Activated naive CD8-positive, alpha-beta T cell (primary cell): Measurements from ENCODE around the gene ZSWIM7.

Source experiments
- H3K27ac Mint-ChIP-seq: one replicate; pipeline ENCODE4 v1.8.0; 2021; ENCODE audit warnings: mixed read lengths
- H3K27me3 Mint-ChIP-seq: one replicate; pipeline ENCODE4 v1.8.0; 2021; ENCODE audit warnings: mixed read lengths
- H3K36me3 Mint-ChIP-seq: one replicate; pipeline ENCODE4 v1.8.0; 2021; ENCODE audit warnings: mixed read lengths
- H3K4me1 Mint-ChIP-seq: one replicate; pipeline ENCODE4 v1.8.0; 2021; ENCODE audit warnings: low read depth, mixed read lengths
- H3K4me3 Mint-ChIP-seq: one replicate; pipeline ENCODE4 v1.8.0; 2021; ENCODE audit warnings: mild to moderate bottlenecking, mixed read lengths
- H3K9me3 Mint-ChIP-seq: one replicate; pipeline ENCODE4 v1.8.0; 2021; ENCODE audit warnings: low read depth, mixed read lengths

The ZSWIM7 gene

GRCh38 chr17:15973016-15973415 is 26.5 kb downstream of the ZSWIM7 start:
- Mint-ChIP-seq H3K9me3 (no peaks in the 10 kb centered on the region), H3K27ac (no peak overlapping the region), H3K27me3 (no peaks in the 10 kb centered on the region), H3K4me1 (peaks cover 5% of the 10 kb centered on the region), H3K4me3 (no peak overlapping the region), H3K36me3 (peaks cover 6% of the 10 kb centered on the region)

- Mint-ChIP-seq H3K9me3 (no peaks in the 10 kb centered on the region), H3K36me3 (peaks cover 4% of the 10 kb centered on the region), H3K27me3 (no peaks in the 10 kb centered on the region), H3K27ac (no peak overlapping the region), H3K4me1 (peaks cover 10% of the 10 kb centered on the region), H3K4me3 (no peak overlapping the region)
Observed at GRCh38 chr17:15972497-15972951, 27.0 kb downstream of the ZSWIM7 start.

DNA sequence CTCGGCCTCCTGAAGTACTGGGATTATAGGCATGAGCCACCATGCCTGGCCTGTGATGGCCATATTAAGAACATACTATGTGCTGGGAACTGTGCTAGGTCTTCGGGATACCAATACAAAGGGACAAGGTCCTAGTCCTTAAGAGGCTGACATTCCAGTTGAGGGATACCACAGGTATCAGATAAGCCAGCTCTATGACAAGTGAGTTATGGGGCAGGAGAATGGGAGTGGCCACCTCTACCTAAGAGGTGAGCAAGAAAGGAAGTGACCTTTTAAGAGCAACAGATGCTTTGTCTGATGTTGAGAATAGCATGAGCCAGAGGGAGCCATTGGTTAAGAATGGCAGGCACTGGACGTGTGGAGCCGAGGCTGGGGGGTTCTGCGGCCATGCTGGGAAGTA is 27.6 kb downstream of the ZSWIM7 start:
- Mint-ChIP-seq H3K36me3 (peaks cover 1% of the 10 kb centered on the region), H3K4me3 (no peak overlapping the region), H3K27me3 (no peaks in the 10 kb centered on the region), H3K27ac (no peak overlapping the region), H3K9me3 (no peaks in the 10 kb centered on the region), H3K4me1 (peaks cover 14% of the 10 kb centered on the region)

DNA sequence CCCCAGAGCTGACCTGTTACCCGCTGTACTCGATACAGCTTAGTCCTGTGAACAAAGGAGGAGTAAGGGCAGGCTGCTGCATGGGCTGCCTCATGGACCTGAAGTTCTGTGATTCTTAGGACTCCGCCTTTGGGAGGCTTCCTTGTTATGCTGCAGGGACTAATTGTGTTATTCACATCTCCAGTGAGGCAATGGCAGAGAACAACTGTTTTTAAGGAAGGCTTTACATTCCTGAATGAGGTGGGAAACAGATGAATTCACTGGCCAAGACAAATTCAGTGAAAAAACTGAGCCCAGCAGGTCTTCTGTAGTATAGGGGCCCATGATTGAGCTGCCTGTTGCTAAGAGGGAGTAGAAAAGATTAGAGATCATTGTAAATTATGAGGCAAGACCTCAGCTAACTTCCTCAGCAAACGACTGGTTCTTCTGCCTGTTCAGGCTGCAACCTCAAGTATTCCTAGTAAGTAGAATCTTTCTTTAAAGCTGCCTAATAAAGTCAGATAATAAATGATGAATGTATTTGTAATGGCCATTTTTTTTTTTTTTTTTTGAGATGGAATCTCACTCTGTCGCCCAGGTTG is 28.3 kb downstream of the ZSWIM7 start:
- no peaks in the 10 kb centered on the region for H3K27me3 Mint-ChIP-seq
- H3K27ac Mint-ChIP-seq: no peak overlapping the region
- no peaks in the 10 kb centered on the region for H3K9me3 Mint-ChIP-seq
- no peak overlapping the region for H3K4me3 Mint-ChIP-seq
- no peaks in the 10 kb centered on the region for H3K36me3 Mint-ChIP-seq
- H3K4me1 Mint-ChIP-seq: peaks cover 21% of the 10 kb centered on the region

- H3K4me1 Mint-ChIP-seq: peaks cover 26% of the 10 kb centered on the region
- H3K9me3 Mint-ChIP-seq: no peaks in the 10 kb centered on the region
- H3K4me3 Mint-ChIP-seq: no peak overlapping the region
- no peaks in the 10 kb centered on the region for H3K36me3 Mint-ChIP-seq
- no peaks in the 10 kb centered on the region for H3K27me3 Mint-ChIP-seq
- H3K27ac Mint-ChIP-seq: no peak overlapping the region
Observed at GRCh38 chr17:15970500-15970899, 29.0 kb downstream of the ZSWIM7 start.

DNA sequence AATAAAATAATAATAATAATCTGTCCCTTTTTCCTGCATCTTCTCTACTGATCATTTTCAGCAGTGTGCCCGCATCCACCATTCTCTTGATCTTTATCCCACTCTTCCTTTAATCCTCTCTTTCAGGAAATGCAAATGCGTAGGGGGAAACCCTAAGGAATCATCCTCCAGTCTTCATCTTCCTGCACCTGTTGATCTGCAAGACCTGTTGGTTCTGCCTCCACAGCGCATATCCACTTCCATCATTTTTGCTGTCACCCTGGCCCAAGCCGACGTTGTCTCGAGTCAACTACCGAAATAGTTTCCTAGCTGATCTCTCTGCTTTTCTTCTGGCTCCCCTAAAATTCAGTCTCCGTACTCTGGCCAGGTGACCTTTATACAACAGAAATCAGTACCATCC is 30.0 kb downstream of the ZSWIM7 start:
- Mint-ChIP-seq H3K36me3 (no peaks in the 10 kb centered on the region), H3K4me1 (peaks cover 32% of the 10 kb centered on the region), H3K27me3 (no peaks in the 10 kb centered on the region), H3K27ac (no peak overlapping the region), H3K4me3 (no peak overlapping the region), H3K9me3 (no peaks in the 10 kb centered on the region)

DNA sequence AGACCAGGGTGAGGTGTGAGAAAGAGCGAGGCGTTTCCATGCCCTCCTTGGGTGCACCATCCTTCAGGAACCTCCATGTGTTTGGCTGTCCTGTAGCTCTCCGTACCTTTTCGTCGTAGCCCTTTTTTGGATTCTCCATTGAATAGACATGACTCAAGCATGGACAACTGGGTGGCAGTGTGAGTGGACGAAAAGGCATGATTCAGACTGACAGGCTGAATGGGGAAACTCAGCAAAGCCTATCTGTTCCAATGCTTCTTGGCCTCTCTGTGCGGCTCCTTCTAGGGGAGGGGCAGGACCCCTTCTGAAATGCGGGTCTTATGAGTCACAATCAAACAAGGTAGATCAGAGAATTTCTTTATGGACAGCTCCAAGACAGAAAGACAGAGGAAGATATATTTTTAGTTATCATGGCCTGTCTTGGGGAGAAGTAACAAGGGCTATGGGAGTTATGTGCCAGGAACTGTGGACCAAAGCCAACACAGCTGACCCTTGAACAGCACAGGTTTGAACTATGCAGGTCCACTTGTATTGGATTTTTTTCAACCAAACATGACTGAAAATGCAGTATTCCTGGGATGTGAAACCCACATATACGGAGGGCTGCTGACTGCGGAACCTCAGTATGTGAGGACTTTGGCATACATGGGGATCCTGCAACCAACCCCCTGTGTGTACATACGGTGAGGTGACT is 31.7 kb downstream of the ZSWIM7 start:
- peaks cover 31% of the 10 kb centered on the region for H3K4me1 Mint-ChIP-seq
- H3K36me3 Mint-ChIP-seq: no peaks in the 10 kb centered on the region
- no peaks in the 10 kb centered on the region for H3K27me3 Mint-ChIP-seq
- H3K9me3 Mint-ChIP-seq: no peaks in the 10 kb centered on the region
- no peak overlapping the region for H3K27ac Mint-ChIP-seq
- H3K4me3 Mint-ChIP-seq: peak overlapping the region; percentile 46

GRCh38 chr17:15966879-15967248 is 32.6 kb downstream of the ZSWIM7 start:
- Mint-ChIP-seq H3K27ac (peak overlapping the region; percentile 51), H3K9me3 (no peaks in the 10 kb centered on the region), H3K27me3 (no peaks in the 10 kb centered on the region), H3K4me1 (peaks cover 31% of the 10 kb centered on the region), H3K36me3 (no peaks in the 10 kb centered on the region), H3K4me3 (peak overlapping the region; percentile 73)

- Mint-ChIP-seq H3K36me3 (no peaks in the 10 kb centered on the region), H3K4me3 (peak overlapping the region; percentile 73), H3K27ac (peak overlapping the region; percentile 51), H3K4me1 (peaks cover 33% of the 10 kb centered on the region), H3K9me3 (no peaks in the 10 kb centered on the region), H3K27me3 (no peaks in the 10 kb centered on the region)
Observed at GRCh38 chr17:15966183-15966878, 33.2 kb downstream of the ZSWIM7 start.

- H3K27me3 Mint-ChIP-seq: no peaks in the 10 kb centered on the region
- H3K4me3 Mint-ChIP-seq: no peak overlapping the region
- peaks cover 35% of the 10 kb centered on the region for H3K4me1 Mint-ChIP-seq
- H3K36me3 Mint-ChIP-seq: no peaks in the 10 kb centered on the region
- no peak overlapping the region for H3K27ac Mint-ChIP-seq
- H3K9me3 Mint-ChIP-seq: no peaks in the 10 kb centered on the region
Observed at GRCh38 chr17:15965528-15965927, 34.0 kb downstream of the ZSWIM7 start.

GRCh38 chr17:15963670-15964110 is 35.8 kb downstream of the ZSWIM7 start:
- Mint-ChIP-seq H3K4me3 (no peak overlapping the region), H3K27ac (no peak overlapping the region), H3K36me3 (no peaks in the 10 kb centered on the region), H3K27me3 (no peaks in the 10 kb centered on the region), H3K4me1 (peaks cover 43% of the 10 kb centered on the region), H3K9me3 (no peaks in the 10 kb centered on the region)

GRCh38 chr17:15958484-15958854 is 41.0 kb downstream of the ZSWIM7 start:
- Mint-ChIP-seq H3K4me3 (peak overlapping the region; percentile 72), H3K9me3 (no peaks in the 10 kb centered on the region), H3K27me3 (no peaks in the 10 kb centered on the region), H3K27ac (peak overlapping the region; percentile 89), H3K36me3 (peaks cover 2% of the 10 kb centered on the region), H3K4me1 (peaks cover 33% of the 10 kb centered on the region)

- Mint-ChIP-seq H3K36me3 (peaks cover 2% of the 10 kb centered on the region), H3K27me3 (no peaks in the 10 kb centered on the region), H3K27ac (peak overlapping the region; percentile 89), H3K4me3 (peak overlapping the region; percentile 53), H3K4me1 (peaks cover 33% of the 10 kb centered on the region), H3K9me3 (no peaks in the 10 kb centered on the region)
Observed at GRCh38 chr17:15957608-15958307, 41.7 kb downstream of the ZSWIM7 start.

GRCh38 chr17:15957206-15957605 is 42.3 kb downstream of the ZSWIM7 start:
- Mint-ChIP-seq H3K4me3 (peak overlapping the region; percentile 53), H3K36me3 (peaks cover 2% of the 10 kb centered on the region), H3K4me1 (peaks cover 33% of the 10 kb centered on the region), H3K27ac (no peak overlapping the region), H3K9me3 (no peaks in the 10 kb centered on the region), H3K27me3 (no peaks in the 10 kb centered on the region)
